ENCODE data around the gene ACTR3. TPM values are rescaled to one million over a fixed set of nuclear protein-coding genes. Genes with fewer than 3 reads are reported as not detected.

ACTR3 gene

DNA sequence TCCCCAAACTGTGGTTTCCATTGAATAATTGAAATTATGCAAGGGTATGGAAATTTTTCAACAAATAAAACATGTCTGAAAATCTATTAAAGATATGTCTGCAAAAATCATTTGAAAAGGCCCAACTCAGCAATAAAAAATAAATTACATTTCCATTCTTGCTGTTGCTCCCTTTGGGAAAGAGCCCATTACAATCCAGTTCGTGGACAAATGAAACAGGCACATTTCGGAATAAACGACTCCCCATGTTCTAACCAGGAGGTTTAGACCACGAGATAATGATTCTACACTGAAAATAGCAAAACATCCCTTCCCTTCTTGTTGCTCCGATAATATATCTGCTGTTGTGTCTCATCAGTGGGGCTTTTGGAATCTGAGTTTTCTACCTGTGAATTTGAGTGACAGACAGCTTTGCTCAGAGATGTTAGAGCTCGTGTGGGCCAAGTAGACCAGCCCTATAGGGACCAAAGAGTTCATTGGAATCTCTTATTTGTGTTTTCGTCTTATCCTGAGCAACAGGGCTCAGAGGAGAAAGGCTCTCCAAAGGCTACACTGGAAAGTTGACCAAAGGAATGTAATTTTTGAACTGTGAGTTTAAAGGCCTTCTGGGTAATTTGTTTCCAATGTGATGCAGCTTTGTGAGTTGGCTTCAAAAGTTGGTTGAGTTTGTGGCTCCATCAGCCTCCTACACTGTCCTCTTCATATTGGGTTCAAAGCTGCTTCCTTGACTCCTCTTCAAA is 119.5 kb downstream of the ACTR3 start:
- no peaks in the 10 kb centered on the region for H3K9me3 ChIP-seq (replicated peaks; ENCODE audit: low read length)
- H3K4me1 ChIP-seq (ENCODE audit: control insufficient read depth, insufficient read depth, low read length): no peaks in the 10 kb centered on the region

DNA sequence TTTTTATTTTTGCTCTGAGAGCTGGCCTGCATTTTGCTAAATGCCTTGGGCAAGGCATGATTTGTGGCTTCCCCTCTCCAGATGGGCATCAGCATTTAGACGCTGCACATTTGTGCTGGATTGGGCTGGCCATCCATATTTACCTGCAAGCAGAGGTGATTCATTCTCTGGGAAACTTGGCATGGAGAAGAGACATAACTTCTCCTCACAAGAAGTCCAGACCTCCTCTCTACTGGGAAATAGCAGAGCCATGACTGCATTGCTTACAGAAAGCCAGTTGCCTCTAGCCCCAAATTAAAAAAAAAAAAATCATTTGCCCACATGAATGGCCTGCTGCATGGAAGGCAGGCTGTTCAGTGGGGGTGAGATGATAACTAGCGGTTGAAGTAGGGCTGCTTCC is 120.1 kb downstream of the ACTR3 start:
- Histone ChIP-seq H3K9ac (ENCODE audit: low read depth, low read length) (no peak overlapping the region), H3K36me3 (ENCODE audit: insufficient read depth, low read length) (no peaks in the 10 kb centered on the region), H3K4me1 (ENCODE audit: control insufficient read depth, insufficient read depth, low read length) (no peaks in the 10 kb centered on the region), H3K4me2 (ENCODE audit: low read length) (no peak overlapping the region), H3K4me3 (ENCODE audit: low read length) (no peak overlapping the region), H3K27me3 (ENCODE audit: control insufficient read depth, insufficient read depth, low read length) (no peaks in the 10 kb centered on the region), H3K9me3 (replicated peaks; ENCODE audit: low read length) (no peaks in the 10 kb centered on the region)

More for the DNA sequence above, 119.5 kb downstream of the ACTR3 start:
- Histone ChIP-seq H3K36me3 (ENCODE audit: insufficient read depth, low read length) (no peaks in the 10 kb centered on the region), H3K4me3 (ENCODE audit: low read length) (no peak overlapping the region), H3K4me2 (ENCODE audit: low read length) (no peak overlapping the region), H3K9ac (ENCODE audit: low read depth, low read length) (no peak overlapping the region), H3K27me3 (ENCODE audit: control insufficient read depth, insufficient read depth, low read length) (no peaks in the 10 kb centered on the region)

DNA sequence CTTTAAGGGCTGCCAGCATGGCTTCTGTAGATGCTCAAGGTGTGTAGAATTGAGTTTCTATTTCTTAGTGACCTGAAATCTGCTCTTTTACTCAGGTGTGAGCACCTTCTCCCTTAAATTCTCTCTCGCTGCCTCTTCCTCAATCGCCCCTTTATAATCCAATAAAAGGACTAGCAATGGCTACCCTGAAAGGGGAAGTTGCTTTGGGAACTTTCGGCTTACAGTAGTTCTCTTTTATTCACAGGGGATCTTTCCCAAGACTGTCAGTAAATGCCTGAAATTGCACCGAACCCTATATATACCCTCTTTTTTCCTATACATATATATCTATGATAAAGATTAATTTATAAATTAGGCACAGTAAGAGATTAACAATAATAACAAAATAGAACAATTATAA is 121.8 kb downstream of the ACTR3 start:
- no peaks in the 10 kb centered on the region for H3K4me1 ChIP-seq (ENCODE audit: control insufficient read depth, insufficient read depth, low read length)
- no peaks in the 10 kb centered on the region for H3K36me3 ChIP-seq (ENCODE audit: insufficient read depth, low read length)
- H3K27me3 ChIP-seq (ENCODE audit: control insufficient read depth, insufficient read depth, low read length): no peaks in the 10 kb centered on the region
- H3K9ac ChIP-seq (ENCODE audit: low read depth, low read length): no peak overlapping the region
- H3K9me3 ChIP-seq (replicated peaks; ENCODE audit: low read length): no peaks in the 10 kb centered on the region
- H3K4me2 ChIP-seq (ENCODE audit: low read length): no peak overlapping the region
- H3K4me3 ChIP-seq (ENCODE audit: low read length): no peak overlapping the region

Small RNA genes lying within 50 kb of the gene (small RNA-seq; reads per million reads assigned to genes)
- gene RF00012: not detected

Data from skeletal muscle satellite cell (primary cell).